ENCODE results near the gene PCSK9. TPM values are rescaled to one million over a fixed set of nuclear protein-coding genes. Genes with fewer than 3 reads are reported as not detected.

The PCSK9 gene
- total RNA-seq, 1 donor from 2014 or later = not detected

- intact Hi-C loops (cut with DNase I) = no loop called here
- peak; percentile 64 for ATAC-seq (ENCODE audit: poor library complexity)
- DNase-seq = peak; percentile 83
These were observed 27.9 kb downstream of the PCSK9 start for GRCh38 chr1:55067022-55067778.

DNA sequence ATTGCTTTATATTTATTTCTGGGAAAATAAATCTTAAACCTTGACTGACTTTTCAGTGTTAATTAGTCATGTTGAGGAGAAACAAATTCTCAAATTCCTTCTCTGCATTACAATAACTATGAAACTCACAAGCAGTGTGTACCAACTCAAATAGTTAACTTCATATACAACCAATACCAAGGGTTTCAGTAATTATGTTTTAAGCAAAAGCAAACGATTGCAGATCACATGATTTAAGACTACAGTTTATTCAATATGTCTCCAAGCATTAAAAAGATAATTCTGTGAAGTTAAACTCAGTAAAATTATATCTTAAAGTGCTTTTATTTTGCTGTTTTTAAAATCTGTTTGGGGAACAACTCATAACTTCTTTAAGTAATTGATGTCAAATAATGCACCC is 28.6 kb downstream of the PCSK9 start:
- no peak for ATAC-seq (ENCODE audit: poor library complexity)
- DNase-seq = no peak
- intact Hi-C loops (cut with DNase I) = no loop called here

DNA sequence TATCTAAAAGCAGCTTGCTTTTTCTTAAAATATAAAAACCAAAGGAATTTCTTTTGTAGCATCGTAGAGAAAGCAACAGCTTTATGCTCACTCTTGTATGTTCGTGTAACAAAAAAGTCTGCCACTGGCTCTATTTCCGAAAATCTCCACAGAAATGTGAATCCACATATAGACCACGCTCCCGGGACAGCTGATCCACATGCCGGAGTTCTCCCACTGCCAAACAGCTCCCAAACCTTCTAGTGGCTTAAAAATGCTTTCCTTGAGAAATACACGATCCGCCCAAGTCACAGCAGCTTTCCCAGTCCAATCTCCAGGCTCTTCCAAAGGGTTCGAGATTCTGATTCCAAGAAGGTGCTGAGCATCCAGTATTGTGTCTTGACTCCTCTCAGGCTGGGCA is 29.3 kb downstream of the PCSK9 start:
- ATAC-seq (ENCODE audit: poor library complexity) (no peak), DNase-seq (no peak)
- intact Hi-C loops (cut with DNase I) = no loop called here

- intact Hi-C loops (cut with DNase I) = no loop called here
These were observed 29.9 kb downstream of the PCSK9 start for GRCh38 chr1:55069280-55069679.

DNA sequence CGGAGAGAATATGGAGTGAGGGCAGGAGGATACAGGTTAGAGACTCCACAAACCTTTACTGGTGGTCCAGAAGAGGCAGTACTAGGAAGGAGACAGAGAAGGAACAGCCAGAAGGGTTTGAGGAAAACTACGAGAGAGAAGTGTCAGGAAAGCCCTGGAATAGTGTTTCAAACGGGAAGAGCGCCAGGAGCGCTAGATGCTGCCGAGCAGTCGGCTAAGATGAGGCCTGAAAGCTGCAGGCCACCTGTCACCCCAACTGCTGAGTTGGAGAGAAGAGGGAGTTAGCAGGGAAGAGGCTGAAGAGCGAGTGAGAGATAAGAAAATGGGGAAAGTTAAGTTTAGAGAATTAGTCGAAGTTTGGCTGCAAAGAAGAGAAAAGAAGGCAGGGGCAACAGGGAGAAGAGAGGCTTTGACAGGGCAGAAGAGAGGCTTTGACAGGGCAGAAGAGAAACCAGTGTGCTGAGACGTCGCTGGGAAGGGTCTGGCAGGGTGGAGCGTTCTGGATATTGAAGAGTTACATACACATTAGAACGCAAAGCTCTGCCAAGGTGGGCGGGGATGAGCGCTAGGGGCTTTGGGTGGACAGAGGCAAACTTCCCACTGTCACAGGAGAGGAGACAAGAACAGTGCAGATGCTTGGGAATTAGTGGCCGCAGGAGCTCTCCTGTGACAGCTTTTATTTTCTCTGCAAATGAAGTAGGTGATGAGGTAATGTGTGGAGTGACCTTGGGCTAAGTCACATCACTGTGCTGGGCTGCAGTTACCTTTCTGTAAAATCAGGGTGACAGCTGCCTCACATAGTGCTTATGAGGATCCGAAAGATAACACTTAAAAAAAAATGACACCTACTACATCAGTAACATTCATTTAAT is 31.2 kb downstream of the PCSK9 start:
- ATAC-seq (ENCODE audit: poor library complexity) = no peak
- intact Hi-C loops (cut with DNase I) = no loop called here

More at GRCh38 chr1:55069280-55069679, 29.9 kb downstream of the PCSK9 start:
- ATAC-seq (ENCODE audit: poor library complexity) (no peak), DNase-seq (no peak)

GRCh38 chr1:55071477-55071876 is 32.1 kb downstream of the PCSK9 start:
- intact Hi-C loops (cut with DNase I) = no loop called here
- peak; percentile 48 for ATAC-seq (ENCODE audit: poor library complexity)
- DNase-seq = no peak

More for the DNA sequence above, 31.2 kb downstream of the PCSK9 start:
- no peak for DNase-seq

GRCh38 chr1:55073187-55073916 is 34.0 kb downstream of the PCSK9 start:
- DNase-seq (no peak), ATAC-seq (ENCODE audit: poor library complexity) (no peak)
- intact Hi-C loops (cut with DNase I) = no loop called here

DNA sequence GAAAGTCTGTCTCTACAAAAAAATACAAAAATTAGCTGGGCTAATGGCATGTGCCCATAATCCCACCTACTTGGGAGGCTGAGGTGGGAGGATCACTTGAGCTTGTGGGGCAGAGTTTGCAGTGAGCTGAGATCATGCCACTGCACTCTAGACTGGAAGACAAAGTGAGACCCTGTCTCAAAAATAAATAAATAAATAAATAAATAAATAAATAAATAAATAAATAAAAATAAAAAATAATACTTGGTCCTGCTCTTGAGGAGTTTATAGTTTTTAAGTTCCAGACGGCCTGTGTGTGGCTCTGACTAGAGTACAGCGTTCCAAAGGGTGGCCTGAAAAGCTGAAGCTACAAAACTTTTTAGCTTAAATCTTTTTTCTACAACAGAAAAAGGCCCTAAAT is 35.1 kb downstream of the PCSK9 start:
- no peak for ATAC-seq (ENCODE audit: poor library complexity)
- DNase-seq = no peak
- intact Hi-C loops (cut with DNase I) = no loop called here

DNA sequence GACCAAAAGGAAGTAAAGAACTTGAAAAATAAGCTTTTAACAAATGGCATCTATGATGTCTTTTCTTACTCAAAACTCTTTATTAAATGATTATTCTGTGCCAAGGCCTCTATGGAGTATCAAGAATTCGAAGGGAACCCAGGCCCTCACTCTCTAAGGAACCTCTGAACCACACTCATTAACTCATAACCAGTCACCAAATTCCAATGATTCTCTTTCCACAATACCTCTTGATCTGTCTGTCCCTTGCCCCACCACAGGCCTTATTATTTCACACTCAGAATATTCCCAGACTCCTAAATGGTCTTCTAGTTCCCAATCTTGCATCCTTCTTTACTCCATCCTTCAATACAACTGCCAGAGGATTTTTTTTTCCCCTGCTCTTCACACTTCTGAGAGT is 37.0 kb downstream of the PCSK9 start:
- intact Hi-C loops (cut with DNase I) = loop anchor here (5.0 kb wide), 1 partner anchor 46 kb away; no protein-coding TSS in a partner anchor
- DNase-seq (no peak), ATAC-seq (ENCODE audit: poor library complexity) (no peak)

DNA sequence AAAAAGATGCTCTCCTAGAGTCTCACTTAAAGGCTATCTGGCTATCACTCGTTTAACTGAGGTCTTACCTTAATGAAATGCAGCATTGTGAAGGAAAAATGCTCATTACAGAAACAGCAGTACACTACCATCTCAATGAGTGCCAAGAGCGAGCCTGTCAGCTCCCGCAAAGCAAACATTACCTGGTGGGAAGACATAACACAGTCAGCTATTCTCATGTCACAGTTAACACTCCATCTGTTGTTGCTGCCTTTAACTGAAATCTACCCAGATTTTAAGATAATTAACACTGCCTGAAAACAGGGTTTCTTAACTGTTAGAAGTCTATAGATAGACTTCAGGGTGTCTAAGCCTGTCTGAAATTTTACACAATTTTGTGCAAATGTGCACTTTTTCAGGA is 39.1 kb downstream of the PCSK9 start:
- DNase-seq (no peak), ATAC-seq (ENCODE audit: poor library complexity) (no peak)
- intact Hi-C loops (cut with DNase I) = loop anchor here (5.0 kb wide), 1 partner anchor 44 kb away; no protein-coding TSS in a partner anchor

DNA sequence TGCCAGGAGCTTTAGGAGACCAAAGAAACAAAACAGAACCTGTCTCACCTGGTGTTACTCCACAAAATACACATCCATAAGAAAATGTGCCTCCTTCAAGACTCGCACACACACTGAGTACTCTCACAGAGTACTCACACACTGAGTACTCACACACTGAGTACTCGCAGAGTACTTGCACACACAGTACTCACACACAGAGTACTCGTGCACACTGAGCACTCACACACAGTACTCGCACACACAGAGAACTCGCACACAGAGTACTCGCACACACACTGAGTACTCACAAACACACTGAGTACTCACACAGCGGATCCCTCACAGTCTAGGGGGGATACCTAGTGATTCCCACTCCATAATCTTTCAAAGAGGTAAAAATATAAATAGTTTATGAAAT is 40.3 kb downstream of the PCSK9 start:
- ATAC-seq (ENCODE audit: poor library complexity) = no peak
- no peak for DNase-seq
- intact Hi-C loops (cut with DNase I) = loop anchor here (5.0 kb wide), 1 partner anchor 43 kb away; no protein-coding TSS in a partner anchor

GRCh38 chr1:55081188-55081904 is 42.0 kb downstream of the PCSK9 start:
- DNase-seq (no peak), ATAC-seq (ENCODE audit: poor library complexity) (no peak)
- intact Hi-C loops (cut with DNase I) = no loop called here

DNA sequence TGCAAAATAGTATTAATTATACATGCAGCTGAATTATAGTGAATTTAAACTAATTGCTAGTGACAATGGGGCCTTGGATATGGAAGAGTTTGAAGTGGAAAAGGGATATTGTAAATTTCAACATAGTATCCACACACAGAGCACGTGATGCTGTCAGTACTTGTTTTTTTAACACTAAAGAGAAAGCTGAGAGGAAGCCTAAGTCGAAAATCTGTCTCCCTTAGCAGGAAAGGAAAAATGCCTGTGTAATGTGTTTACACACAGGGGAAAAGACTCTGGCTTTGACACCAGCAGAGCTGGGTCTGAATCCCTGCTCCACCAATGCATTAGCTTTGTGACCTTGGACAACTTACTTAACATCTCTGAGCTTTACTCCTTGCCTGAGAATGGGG is 42.6 kb downstream of the PCSK9 start:
- ATAC-seq (ENCODE audit: poor library complexity) (no peak), DNase-seq (no peak)
- intact Hi-C loops (cut with DNase I) = no loop called here

GRCh38 chr1:55084257-55084656 is 44.9 kb downstream of the PCSK9 start:
- intact Hi-C loops (cut with DNase I) = no loop called here
- DNase-seq (no peak), ATAC-seq (ENCODE audit: poor library complexity) (no peak)

DNA sequence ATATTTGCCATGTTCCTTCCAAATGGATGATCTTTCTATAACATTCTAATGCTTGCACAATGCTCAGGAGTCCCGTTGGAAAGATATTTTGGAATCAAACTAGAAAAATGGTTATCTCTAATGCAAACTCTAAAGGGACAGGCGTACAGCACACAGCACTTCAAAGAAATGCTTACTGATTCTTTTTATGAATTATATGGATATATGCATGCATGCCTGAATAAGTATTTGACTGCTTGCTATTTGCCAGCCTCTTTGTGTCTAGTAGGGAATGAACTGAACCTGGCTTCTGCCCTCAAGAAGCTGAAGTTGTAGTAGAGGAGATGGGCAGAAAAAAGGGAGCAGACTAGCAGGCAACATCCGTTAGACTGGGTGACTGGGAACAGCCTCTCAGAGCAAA is 48.1 kb downstream of the PCSK9 start:
- ATAC-seq (ENCODE audit: poor library complexity) = no peak
- DNase-seq = no peak
- intact Hi-C loops (cut with DNase I) = no loop called here

DNA sequence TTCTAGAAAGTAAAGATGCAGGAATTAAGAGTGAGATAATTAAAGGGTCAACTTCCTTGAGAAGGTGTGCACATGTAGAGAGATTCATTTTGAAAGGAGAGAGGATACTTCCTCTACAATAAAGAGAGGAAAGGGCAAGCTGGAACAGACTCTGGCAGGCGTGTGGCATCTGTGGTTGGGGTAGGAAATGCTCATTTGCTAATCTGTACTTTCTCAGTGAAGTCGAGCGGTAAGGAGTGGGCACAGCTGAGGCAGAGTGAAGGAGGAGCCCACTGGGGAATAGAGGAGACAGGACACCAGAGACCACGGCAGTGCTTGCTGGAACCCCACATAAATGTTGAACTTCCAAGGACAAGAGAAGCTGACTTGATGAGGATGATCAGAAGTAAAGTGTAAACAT is 49.1 kb downstream of the PCSK9 start:
- ATAC-seq (ENCODE audit: poor library complexity) (no peak), DNase-seq (no peak)
- intact Hi-C loops (cut with DNase I) = no loop called here

DNA sequence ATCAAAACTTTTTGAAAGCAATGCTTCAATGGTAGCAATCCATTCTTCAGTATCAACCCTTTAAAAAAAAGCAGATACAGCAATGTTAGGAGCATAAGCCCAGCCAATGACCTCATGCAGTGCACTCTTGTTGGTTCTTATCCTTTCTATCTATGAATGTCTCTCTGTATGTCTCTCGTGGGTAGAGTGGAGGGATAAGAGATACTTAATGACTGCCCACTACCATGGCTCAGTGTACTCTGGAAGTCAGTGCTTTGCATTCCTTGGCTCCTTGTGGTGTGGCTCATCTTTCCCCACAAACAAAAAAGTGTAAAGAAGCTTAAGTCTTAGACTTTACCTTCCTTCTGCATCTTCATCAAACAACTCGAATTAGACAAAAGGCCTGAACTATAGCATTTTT is 50.3 kb downstream of the PCSK9 start:
- DNase-seq (no peak), ATAC-seq (ENCODE audit: poor library complexity) (no peak)
- intact Hi-C loops (cut with DNase I) = no loop called here

GRCh38 chr1:55092475-55092874 is 53.1 kb downstream of the PCSK9 start:
- DNase-seq (no peak), ATAC-seq (ENCODE audit: poor library complexity) (no peak)
- intact Hi-C loops (cut with DNase I) = no loop called here

DNA sequence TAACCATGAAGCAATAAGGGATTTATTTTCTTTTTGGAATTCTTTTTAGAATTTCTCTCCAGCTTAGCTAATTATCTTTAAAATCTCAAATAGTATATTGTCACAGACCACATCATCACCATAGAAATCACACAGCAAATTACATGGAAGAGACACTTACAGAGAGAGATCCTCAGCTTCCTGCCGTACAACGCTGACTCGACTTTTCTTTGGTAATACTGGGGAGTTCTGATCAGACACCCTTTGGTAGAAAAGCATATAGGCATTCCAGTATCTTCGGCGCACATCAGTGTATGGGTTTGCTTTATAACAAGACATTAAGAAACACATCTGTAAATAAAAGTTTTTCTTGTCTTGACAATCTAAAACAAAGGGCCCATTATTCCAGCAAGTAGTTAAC is 55.7 kb downstream of the PCSK9 start:
- no peak for DNase-seq
- no peak for ATAC-seq (ENCODE audit: poor library complexity)
- intact Hi-C loops (cut with DNase I) = no loop called here
